Measurements from ENCODE around the gene PTPN18.

Gene PTPN18

DNA sequence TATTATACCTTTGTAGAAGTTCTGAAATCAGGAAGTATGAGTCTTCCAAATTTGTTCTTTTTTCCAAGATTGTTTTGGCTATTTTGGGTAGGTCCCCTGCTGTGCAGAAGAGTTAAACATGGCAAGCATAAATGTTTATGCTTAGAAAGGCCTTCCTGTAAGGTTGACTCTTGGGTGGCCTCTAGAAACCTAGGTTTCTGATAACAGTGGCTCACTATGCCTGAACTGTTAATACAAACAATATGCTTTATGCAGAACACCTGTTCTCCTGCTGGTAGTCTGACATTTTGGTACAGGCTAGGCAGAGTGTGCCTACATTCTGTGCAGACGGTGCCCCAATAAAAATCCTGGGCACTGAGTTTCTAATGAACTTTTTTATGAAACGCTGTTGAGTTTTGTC is 10.1 kb downstream of the PTPN18 start:
- no peak for DNase-seq

DNA sequence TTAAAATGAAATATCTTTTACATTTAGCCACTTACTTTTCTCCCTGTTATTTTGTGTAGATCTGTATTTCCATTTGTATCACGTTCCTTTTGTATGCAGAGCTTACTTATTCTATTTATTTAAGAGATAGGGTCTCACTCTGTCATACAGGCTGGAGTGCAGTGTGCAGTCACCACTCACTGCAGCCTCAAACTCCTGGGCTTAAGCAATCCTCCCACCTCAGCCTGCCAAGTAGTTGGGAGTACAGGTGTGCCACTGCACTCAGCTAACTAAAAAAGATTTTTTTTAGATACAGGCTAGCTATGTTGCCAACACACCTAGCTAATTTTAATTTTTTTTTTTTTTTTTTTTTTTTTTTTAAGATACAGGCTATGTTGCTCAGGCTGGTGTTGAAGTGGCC is 10.9 kb downstream of the PTPN18 start:
- DNase-seq = no peak

DNA sequence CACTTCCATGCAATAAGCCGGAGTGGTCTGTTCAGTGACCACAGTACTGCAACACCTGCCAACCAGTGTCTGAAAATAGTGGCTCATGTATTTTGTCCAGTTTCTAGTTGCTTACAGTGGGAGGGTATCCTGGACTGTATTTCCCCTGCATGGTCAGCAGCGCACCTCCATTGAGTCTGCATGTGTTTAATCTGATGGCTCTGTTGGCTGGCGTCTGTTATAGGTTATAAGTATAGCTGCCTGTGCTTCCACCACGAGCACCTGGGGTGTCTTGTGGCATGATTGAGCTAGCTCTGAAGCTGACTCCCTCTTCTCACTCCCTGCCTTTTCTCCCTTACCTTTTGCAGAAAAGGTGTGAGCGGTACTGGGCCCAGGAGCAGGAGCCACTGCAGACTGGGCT is 12.9 kb downstream of the PTPN18 start:
- DNase-seq = no peak

DNA sequence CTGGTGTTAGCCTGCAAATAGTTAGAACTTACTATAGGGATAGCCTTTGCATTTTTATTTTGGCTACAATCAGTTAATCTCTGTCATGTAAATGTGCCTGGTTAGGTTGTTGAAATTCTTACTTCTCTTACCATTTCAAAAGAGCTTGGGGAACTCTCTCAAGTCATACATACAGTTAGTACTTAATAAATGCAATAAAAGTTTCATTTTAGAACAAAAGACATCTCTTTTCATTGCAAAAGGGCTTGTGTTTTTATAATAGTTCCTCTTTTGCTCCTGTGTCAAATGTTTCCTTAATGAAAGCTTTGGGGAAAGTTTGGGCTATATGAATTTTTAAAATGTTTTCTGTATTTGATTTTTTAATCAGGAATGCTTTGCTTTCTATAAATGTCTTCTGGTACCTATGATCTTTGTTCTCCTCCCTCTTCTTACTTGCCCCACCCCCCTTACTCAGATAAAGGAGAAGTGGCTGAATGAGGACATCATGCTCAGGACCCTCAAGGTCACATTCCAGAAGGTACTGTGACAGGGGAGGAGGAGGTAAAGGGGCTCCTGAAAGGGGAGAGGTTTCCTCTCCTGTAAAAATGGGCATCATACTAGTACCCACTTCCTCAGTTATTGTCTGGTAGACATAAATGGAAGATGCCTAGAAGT is 13.6 kb downstream of the PTPN18 start:
- DNase-seq = no peak

DNA sequence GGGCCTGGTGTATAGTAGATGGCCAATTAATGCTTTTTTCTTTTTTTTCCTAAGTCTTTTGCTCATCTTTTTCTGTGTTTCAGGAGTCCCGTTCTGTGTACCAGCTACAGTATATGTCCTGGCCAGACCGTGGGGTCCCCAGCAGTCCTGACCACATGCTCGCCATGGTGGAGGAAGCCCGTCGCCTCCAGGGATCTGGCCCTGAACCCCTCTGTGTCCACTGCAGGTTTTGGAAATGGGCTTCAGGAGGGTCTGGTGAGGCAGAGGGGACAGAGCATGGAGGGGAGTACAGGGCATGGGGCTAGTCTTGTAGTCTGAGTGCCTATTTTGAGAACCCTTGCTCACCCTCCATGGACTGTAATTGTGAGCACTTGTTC is 14.1 kb downstream of the PTPN18 start:
- no peak for DNase-seq

DNA sequence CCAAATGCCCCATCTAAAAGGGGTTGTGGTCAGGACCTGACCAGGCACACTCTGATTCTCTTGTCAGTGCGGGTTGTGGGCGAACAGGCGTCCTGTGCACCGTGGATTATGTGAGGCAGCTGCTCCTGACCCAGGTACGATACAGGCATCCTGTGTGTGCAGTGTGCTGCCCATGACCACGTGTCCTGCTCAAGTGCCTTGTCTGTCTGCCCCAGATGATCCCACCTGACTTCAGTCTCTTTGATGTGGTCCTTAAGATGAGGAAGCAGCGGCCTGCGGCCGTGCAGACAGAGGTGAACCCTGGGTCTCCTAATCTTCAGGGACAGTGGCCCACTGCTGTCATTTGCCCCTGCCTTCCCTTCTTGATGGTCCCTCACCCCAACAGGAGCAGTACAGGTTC is 14.6 kb downstream of the PTPN18 start:
- peak; percentile 57 for DNase-seq

DNA sequence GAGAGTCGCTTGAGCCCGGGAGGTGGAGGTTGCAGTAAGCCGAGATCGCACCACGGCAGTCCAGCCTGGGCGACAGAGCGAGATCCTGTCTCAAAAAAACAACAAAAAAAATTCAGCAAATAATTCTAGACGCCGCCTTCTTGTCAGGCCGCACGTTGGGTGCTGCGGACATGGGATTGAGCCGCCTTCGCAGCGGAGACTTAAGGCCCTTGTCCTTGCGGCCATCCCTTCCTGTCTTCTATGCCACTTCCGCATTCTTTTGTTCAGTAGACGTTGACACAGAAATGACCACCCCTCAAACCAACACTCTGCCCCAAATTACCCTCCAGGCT is 15.8 kb downstream of the PTPN18 start:
- DNase-seq = no peak

DNA sequence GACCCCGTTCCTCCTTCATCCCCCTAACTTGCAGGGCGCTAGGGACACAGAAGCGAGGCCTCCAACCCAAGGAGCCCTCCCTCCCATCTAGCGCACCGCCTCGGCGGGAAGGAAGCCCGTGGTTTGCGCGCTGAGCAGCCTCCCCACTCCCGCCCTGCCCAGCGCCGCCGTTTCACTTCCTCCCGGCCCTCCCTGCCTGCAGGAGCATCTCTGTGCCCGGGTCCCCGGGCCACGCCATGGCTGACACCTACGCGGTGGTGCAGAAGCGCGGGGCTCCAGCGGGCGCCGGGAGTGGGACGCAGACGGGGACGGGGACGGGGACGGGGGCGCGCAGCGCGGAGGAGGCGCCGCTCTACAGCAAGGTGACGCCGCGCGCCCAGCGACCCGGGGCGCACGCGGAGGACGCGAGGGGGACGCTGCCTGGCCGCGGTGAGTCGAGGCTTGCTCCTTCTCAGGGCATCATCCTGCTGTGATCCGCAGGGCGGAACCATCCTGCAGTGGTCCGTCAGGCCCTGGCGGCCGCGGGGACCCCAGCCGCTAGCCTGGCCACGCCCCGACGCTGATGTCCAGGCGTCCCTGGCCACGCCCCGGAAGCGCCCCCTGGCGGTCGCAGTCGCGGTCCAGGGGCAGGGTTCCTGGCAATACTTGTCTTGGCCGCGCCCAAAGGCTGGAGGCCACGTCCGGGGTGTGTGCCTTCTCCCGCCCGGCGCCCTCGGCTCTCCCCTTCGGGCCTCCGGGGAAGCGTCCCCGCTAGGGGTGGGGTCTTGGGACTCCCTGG is 16.4 kb downstream of the PTPN18 start:
- peak; percentile 83 for DNase-seq

DNA sequence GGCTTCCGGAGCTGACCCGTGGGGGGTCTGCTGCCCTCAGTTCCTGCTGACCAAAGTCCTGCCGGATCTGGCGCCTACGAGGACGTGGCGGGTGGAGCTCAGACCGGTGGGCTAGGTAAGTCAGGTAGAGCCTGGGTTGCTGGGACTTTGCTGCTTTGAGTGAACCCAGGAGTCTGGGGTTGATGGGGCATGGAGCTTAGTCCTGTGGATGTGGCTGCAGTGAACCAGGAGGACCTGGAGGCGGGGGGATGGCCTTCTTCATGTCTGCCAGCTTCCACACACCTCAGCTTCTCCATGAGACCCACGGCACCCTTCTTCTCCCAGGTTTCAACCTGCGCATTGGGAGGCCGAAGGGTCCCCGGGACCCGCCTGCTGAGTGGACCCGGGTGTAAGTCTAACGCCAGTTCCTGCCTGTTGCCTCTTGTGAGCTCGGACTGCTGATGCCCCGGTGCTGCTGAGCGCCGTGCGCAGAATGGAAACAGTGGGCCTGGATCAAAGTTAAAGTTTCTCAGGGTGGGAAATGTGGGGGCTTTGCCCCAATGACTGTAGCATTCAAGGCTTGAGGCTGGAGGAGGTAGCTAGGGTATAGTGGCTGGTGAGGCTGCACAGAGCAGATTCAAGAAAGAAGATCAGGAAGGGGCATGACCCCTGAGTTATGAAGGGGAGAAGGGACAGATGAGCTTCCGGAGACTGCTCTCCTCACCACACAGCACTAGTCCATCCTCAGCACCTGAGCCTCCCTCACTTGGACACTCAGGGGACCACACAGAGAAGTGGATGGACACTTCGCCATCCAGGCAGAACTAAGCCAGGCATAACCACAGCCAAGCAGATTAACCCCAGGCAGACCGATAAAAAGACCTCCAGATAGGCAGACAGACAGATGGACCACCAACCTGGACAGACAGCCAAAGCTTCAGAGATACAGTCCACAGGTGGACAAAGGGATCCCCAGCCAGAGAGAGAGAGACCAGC is 17.3 kb downstream of the PTPN18 start:
- DNase-seq = no peak

DNA sequence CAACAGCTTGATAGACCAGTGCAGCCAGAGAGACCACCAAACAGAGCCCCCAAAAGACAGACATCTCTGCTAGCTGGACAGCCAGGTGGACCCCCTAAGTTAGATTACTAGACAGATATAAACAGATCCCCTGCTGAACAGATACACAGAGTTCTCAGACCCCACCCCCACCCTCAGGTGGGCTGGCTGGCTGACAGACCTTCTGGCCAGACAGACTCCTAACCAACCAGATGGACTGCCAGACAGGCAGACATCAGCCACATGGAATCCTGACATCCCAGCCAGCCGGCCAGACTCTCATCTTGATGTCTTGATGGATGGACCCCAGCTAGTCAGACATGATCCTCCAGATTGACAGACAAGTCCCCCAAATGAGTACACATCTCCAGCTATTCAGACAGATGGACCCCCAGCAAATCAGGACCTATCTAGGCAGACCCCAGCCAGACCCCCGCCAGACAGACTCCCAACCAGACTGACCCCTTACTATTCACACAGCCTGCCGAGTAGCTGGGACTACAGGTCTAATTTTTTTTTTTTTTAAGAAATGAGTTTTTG is 18.0 kb downstream of the PTPN18 start:
- no peak for DNase-seq

DNA sequence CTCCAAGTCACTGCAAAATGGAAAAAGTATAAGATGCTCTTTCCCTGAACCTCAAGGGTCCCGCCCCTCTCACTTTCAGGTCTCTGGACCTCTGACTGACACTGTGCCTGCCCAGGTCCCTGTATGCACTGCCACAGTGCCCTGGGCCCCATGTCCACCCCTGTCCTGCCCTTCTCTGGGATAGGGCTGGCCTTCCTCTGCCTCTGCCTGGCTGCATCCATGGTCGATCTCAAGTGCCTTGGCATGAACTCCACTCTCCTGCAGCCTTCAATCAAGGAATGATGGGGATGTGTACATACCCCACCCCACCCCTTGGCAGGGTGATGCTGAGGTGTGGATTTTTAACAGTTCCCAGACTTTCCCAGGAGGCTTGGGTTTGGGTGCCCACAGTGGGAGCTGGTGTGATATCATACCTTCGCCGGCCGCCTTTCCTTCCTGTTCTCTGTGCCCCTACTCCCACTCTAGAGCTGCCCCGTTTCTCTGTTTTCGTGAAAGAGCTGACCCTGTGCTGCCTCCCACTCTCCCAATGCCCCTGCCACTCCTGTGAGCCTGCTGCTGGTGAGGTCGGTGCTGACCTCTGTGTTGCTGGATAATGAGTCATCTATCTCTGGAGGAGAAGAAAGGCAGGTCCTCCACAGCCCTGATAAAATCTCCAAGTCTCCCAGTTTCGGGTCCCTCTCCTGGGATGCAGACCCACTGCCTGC is 18.9 kb downstream of the PTPN18 start:
- DNase-seq = no peak

DNA sequence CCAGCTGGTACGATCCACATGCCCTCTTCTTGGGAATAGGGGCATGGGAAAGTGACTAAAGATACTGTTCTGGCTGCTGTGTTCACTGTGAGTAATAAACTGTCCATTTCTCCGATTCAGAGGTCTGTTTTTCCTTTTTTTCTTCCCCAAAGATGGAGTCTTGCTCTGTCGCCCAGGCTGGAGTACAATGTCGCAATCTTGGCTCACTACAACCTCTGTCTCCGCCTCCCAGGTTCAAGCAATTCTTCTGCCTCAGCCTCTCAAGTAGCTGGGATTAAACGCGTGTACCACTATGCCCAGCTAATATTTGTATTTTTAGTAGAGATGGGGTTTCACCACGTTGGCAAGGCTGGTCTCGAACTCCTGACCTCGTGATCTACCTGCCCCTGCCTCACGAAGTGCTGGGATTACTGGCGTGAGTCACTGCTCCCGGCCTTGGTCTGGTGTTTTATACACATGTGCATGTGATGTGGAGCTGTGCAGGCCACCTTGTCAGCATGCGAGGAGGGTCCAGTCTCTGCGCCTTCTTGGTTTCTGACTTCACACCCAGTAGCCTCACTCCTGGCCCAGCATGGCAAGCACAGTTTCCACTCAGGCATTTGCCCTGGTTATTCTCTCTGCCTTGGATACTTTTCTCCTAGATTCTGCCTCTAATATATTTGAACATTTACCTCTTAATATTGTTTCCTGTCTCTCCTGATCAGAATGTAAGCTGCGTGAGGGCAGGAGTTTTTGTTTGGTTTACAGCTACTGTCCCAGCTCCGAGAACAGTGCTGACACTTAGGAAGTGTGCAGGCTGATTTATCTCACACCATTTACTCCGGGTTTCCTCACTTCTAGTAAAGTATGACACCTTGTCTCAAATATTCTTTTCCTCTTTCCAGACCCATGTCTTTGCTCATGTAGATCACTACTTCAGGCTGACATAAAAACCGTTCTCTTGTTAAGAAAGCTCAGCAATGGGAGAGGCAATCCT is 19.7 kb downstream of the PTPN18 start:
- no peak for DNase-seq

DNA sequence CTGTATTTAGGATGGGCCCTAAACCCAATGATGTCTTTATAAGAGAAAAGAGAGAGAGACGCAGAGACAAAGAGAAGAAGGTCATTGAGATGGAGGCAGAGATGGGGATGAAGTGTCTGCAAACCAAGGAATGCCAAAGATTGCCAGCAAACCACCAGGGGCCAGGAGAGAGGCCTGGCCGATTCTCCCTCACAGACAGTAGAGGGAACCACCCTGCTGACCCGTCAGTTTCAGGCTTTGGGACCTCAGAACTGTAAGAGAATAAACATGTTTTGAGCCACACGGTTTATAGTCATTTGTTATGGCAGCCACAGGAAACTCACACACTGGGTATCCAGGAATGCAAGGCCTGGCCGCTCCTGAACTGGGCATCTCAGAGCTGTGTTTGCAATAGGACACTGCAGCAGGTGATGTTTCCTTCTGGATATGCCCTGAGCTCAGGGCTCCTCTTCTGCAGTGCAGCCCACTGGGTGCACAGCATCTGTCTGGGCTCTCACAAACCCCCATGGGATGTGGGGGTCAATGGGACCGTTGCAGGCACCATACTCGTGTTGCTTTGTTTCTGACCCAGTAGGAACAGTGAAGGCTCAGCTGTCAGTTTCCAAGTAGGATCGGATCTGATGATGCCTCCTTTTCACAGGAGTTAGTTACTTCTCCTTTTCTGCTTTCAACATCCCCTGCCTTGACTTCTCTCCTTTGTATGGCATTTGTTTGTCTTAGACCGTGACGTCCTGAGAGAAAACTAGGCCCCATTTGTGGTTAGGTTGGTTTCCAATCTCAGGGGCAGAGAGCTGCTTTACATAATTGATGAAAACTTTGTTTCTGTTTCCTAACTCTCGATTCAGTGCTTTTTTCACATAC is 20.8 kb downstream of the PTPN18 start:
- no peak for DNase-seq

DNA sequence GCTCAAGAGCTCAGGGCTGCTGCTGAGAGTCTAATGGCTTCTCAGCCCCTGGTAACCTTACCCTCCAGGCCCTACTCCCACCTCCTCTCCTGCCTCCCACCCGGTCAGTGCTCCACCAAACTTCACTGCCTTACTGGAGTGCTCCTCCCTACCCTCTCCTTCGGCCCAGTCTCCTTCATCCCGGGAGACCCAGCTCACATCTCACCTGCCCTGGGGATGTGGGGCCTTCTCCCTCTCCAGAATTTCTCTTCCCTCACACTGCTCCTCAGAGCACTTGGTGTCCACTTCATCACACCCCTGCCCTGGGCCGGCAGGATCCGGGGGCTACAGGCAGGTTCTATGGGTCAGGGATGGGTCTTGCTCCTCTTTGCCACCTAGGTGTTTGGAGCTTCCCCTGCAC is 21.6 kb downstream of the PTPN18 start:
- no peak for DNase-seq

DNA sequence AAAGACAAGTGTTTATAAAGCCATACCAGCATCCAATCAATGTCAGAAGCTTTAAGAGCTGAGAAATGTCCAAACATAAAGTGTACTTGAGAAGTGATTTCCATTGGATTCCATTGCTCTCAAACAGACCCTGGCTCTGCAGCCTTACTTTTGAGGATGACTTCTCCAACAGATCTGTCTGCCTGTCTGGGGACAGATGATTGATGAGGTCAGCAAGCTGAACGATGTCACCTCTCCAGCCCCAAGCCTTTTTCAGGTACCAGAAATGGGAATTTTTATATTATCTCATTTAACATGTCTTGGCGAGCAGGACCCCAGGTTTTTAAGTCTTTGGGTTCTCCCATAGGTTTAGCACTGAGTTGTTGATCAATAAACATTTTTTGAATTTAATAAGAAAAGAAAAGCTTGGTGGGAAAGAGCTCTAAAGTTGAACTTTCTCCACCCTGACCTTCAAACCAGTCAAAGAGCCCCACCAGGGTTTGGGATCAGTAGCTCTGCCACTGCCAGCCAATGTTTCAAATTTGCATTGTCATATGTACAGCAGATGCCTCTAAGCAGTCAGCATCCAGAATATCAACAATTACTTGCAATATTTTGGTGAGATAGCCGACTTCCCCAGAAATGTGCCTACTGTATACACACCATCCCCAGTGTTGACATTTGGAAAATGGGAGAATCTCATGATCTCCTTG is 22.5 kb downstream of the PTPN18 start:
- DNase-seq = no peak

DNA sequence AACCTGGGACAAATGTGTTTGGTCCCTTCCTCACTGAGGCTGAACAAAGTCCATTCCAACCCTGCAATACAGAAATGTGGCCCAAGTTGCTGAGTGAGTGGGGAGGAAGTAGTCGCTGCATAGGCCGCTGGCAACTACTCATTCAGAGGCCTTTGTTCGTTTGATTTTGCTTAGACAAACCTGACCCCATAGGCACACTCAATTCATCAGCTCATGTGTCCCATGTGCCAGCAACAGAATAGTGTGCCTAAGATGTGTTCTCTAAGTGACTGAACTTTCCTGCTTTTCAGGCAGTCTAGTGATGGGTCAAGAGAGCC is 23.0 kb downstream of the PTPN18 start:
- no peak for DNase-seq

DNA sequence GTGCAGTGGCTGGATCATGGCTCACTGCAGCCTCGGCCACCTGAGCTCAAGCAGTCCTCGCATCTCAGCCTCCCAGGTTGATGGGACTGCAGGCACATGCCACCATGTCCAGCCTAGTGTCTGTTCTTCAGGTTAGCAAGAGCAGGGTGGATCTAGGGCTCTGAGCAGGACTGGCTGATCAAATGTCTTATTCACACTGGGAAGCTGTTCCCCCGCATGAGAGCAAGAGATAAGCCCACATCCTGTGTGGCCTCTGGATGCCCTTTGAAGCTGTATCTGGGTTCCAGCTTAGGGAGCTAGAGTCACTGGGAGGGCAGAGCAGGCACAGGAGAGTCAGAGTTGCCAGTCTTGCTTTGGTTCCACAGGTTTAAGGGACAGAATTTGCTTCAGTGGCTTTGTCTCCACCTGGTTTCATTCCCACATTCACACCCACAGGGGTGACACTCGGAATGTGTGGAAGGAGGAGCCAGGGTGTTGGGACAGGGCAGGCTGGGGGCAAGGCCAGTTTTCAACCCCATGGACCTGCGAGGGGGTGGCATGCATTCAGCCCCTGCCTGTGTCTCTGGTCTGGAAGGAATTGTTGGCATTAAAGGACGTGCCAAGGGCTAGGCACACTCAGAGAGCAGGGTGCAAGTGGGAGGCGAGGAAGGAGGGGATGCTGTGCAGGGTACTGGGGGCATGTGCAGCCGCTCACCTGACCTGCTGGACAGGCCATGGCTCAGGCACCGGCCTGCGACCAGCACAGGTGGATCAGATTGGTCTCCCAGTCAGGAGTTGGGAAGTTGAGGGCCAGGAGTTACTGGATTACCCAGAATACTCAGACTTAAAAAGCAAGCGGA is 24.5 kb downstream of the PTPN18 start:
- no peak for DNase-seq

DNA sequence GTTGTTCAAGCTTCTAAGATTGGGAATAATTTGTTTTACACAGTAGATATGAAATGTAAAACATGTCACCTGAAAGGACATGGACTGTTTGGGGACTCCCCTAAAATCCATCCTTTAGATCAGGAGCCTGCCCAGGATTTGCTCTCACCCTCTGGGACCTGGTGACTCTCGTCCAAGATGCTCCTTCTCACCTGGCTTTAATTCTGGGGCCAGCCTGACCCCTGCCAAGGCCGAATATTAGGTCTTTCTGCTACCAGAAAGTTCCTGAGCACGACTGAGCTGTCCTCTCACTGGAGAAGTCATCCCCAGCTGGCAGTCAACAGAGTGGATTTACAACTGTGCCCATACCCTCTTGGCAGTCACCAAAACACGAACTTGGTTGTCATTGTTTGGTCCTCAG is 25.3 kb downstream of the PTPN18 start:
- DNase-seq = no peak

DNA sequence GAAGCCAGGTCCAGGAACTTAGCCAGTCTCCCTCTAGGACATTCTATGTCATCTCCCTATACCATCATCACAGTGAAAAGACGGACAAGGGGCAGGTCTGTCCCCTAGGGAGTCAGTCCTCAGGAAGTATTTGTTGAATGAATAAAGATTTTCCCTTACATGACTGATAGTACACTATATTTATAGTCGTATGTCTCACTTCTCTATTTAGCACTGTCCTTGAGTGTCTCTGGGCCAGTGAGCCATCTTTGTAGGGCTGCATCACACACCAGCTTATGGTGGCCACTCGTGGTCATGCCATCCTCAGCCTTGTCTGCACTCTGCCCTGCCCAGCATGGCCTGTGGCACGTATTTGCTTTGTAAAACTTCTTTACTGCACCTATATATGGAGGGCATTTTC is 25.8 kb downstream of the PTPN18 start:
- no peak for DNase-seq
